GM10266 (cell line): ENCODE data around the gene SLC16A8.
"Not testable (repeated sequence)": the region's sequence is repeated elsewhere in the genome, so short reads cannot be mapped to it uniquely, and the experiment has no call there.

Source experiments
- DNase-seq: peaks from one replicate; pipeline ENCODE4 v3.0.0; 2012; ENCODE audit errors: extremely low spot score
- TF ChIP-seq, protein P1 (sequence below): IDR thresholded peaks from 2 replicates; pipeline ENCODE4 v1.5.1; 2012; ENCODE audit warnings: mild to moderate bottlenecking, low read depth; ENCODE audit not compliant: control insufficient read depth, insufficient read depth; ENCODE audit errors: missing control alignments

SLC16A8 gene

GRCh38 chr22:38079804-38080203 is 4.2 kb downstream of the SLC16A8 start:
- TF ChIP-seq, protein P1, sequence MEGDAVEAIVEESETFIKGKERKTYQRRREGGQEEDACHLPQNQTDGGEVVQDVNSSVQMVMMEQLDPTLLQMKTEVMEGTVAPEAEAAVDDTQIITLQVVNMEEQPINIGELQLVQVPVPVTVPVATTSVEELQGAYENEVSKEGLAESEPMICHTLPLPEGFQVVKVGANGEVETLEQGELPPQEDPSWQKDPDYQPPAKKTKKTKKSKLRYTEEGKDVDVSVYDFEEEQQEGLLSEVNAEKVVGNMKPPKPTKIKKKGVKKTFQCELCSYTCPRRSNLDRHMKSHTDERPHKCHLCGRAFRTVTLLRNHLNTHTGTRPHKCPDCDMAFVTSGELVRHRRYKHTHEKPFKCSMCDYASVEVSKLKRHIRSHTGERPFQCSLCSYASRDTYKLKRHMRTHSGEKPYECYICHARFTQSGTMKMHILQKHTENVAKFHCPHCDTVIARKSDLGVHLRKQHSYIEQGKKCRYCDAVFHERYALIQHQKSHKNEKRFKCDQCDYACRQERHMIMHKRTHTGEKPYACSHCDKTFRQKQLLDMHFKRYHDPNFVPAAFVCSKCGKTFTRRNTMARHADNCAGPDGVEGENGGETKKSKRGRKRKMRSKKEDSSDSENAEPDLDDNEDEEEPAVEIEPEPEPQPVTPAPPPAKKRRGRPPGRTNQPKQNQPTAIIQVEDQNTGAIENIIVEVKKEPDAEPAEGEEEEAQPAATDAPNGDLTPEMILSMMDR, result no peak
- DNase-seq, result no peak

DNA sequence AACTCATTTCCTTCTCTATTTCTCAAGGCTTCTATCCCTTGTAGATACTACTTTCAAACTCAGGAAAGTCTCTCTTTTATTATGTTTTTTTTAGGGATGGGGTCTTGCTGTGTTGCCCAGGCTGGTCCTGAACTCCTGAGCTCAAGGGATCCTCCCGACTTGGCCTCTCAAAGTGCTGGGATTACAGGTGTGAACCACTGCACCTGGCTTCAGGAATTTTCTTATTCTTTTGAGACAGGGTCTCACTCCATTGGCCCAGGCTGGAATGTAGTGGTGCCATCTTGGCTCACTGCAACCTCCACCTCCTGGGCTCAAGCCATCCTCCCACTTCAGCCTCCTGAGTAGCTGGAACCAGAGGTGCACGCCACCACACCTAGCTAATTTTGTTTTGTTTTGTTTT is 4.8 kb downstream of the SLC16A8 start:
- not testable (repeated sequence) for DNase-seq

DNA sequence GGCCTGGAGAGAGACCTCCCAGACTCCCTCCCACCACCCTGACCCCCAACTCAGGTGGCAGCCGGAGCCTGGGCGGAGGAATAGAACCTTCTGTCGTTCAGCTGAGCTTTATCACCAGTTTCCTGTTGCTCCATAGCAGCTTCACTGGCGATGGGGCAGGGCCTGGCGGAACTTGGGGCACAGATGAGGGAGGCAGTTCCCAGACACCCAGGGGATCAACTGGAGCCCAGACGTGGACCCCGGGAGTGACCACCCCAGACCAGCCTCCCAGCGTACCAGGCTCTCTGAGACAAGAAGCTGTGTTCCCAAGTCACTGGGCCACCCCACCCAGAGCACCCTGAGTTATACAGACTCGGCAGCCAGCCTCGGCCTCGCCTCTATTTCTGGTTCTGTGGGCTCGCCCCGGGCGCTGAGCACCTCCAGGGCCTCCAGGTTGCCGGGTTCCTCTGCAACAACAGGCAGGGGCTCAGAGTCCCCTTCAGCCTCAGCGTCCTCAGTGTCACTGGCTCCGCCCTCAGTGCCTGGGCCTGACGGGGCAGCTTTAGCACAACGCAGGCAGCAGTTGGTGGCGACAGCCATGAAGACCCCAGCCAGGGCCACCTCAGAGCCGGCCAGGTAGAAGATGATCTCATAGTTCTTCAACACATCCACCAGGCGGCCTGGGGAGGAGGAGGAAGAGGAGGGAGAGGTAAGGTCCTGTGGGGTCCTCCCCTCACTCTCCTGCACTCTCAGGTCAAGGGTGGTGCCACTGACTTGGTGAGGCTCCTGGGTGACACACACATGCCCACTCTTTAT is 5.7 kb downstream of the SLC16A8 start:
- DNase-seq, result no peak
- TF ChIP-seq, protein P1, result no peak

DNA sequence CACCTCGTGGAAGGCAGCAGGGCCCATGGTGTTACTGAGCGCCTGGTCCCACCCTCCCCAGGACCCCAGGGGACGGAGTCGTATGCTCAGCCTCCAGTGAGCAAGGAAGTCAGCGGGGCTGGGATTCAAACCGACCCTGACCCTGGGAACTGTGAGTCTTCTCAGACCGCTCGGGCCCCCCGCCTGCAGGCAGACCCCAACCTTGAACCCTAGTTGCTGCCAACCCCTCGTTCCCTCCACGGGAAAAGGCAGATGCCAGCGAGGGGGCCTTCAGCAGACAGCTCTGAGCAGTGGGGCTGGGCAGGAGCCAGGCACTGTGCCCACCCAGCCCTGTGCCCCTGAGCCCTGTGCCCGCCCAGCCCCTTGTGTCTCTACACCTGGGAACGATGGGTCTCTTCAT is 6.4 kb downstream of the SLC16A8 start:
- TF ChIP-seq, protein P1, result no peak
- no peak for DNase-seq

DNA sequence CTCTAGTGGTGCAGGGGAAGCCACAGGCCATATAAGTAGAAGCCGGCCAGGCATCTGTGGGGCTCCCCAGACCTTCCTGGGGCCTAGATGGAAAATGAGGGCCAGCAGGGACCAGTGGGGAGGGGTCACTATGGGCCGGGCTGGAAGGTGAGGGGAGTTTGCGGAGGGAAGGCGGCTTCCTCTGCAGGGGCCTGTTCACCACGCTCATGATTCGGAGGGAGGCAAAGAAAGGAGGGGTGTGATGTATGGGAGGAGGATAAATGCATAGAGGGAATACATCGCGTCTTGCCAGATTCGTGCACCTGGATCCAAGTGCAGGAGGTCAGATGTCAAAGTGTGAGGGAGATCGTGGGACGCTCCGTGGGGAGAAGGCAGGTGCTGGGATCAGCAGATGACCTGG is 6.9 kb downstream of the SLC16A8 start:
- DNase-seq, result no peak
- TF ChIP-seq, protein P1, result no peak

- TF ChIP-seq, protein P1, result no peak
- no peak for DNase-seq
Observed at GRCh38 chr22:38075961-38076360, 8.0 kb downstream of the SLC16A8 start.

GRCh38 chr22:38075105-38075825 is 8.7 kb downstream of the SLC16A8 start:
- TF ChIP-seq, protein P1, result no peak
- DNase-seq, result no peak
